Fibroblast of lung (primary cell): ENCODE data around the gene TARS2. TPM values are rescaled to one million over a fixed set of nuclear protein-coding genes. Genes with fewer than 3 reads are reported as not detected.

Source experiments
- DNase-seq, 2 donors: peaks; one replicate each; pipeline versions ENCODE4 v3.0.0 to v3.0.0-alpha.2; 2010; ENCODE audit warnings: low read depth in 2 of 2
- H2AFZ ChIP-seq: 2 replicates; pipeline ENCODE4 v1.5.1; 2012; ENCODE audit warnings: low read length, control low read depth, inconsistent platforms
- H3K27ac ChIP-seq: 2 replicates; pipeline ENCODE4 v1.5.1; 2011; ENCODE audit warnings: low read length, control low read depth; ENCODE audit not compliant: insufficient read depth
- H3K27me3 ChIP-seq: 2 replicates; pipeline ENCODE4 v1.5.1; 2011; ENCODE audit warnings: mild to moderate bottlenecking, low read length; ENCODE audit not compliant: control insufficient read depth, insufficient read depth
- H3K36me3 ChIP-seq: 2 replicates; pipeline ENCODE4 v1.5.1; 2011; ENCODE audit warnings: low read length; ENCODE audit not compliant: control insufficient read depth, insufficient read depth
- H3K4me1 ChIP-seq: 2 replicates; pipeline ENCODE4 v1.5.1; 2011; ENCODE audit warnings: low read length; ENCODE audit not compliant: control insufficient read depth, insufficient read depth; ENCODE audit errors: extremely low read depth
- H3K4me2 ChIP-seq: 2 replicates; pipeline ENCODE4 v1.5.1; 2011; ENCODE audit warnings: low read length, control low read depth; ENCODE audit not compliant: insufficient read depth; ENCODE audit errors: extremely low read depth
- H3K4me3 ChIP-seq, 4 experiments: fragments of 200-600 bp in 1 of 4; sonication (generic) in 1 of 4; replicated peaks in 1 of 4; 2 replicates each; pipeline ENCODE4 v1.5.1; 2011 to 2016; ENCODE audit warnings: low read length in 4 of 4, low read depth in 3 of 4, mild to moderate bottlenecking in 3 of 4, control low read depth in 2 of 4, inconsistent platforms in 1 of 4, mixed read lengths in 1 of 4; ENCODE audit not compliant: insufficient read depth in 1 of 4; ENCODE audit errors: control extremely low read depth in 1 of 4
- H3K79me2 ChIP-seq: 2 replicates; pipeline ENCODE4 v1.5.1; 2012; ENCODE audit warnings: mild to moderate bottlenecking, low read length, inconsistent platforms; ENCODE audit not compliant: control insufficient read depth, insufficient read depth
- H3K9ac ChIP-seq: 2 replicates; pipeline ENCODE4 v1.5.1; 2011; ENCODE audit warnings: mild to moderate bottlenecking, low read length, control low read depth; ENCODE audit not compliant: insufficient read depth
- H3K9me3 ChIP-seq: 2 replicates; pipeline ENCODE4 v1.5.1; 2012; ENCODE audit warnings: low read depth, low read length; ENCODE audit not compliant: control insufficient read depth, insufficient read depth
- H4K20me1 ChIP-seq: 2 replicates; pipeline ENCODE4 v1.5.1; 2011; ENCODE audit warnings: low read length; ENCODE audit not compliant: control insufficient read depth, insufficient read depth; ENCODE audit errors: extremely low read depth
- CTCF ChIP-seq, 2 donors: IDR thresholded peaks in 1 of 2; conservative IDR thresholded peaks in 1 of 2; 1 replicate in 1 of 2; 2 replicates in 1 of 2; pipeline ENCODE4 v1.5.1; 2011 to 2012; ENCODE audit warnings: low read length in 2 of 2, control low read depth in 1 of 2, inconsistent platforms in 1 of 2, low read depth in 1 of 2, mild to moderate bottlenecking in 1 of 2
- EZH2 ChIP-seq: IDR thresholded peaks from 2 replicates; pipeline ENCODE4 v1.5.1; 2012; ENCODE audit warnings: low read length, control low read depth, mild to moderate bottlenecking; ENCODE audit errors: missing control alignments
- polyA plus RNA-seq, 2 donors: library from polyadenylated mRNA; depleted of rRNA in 1 of 2; stranded (reverse) in 1 of 2; unstranded in 1 of 2; fragments of >200 nt; gene quantifications; 2 replicates each; pipeline ENCODE4 v1.2.1, GENCODE V29; 2011 to 2012; ENCODE audit warnings: missing spikeins in 1 of 2
- total RNA-seq: library from RNA; depleted of rRNA; stranded (reverse); fragments of >200 nt; gene quantifications from 2 replicates; pipeline ENCODE4 v1.2.1, GENCODE V29; 2014

Gene TARS2
- total and polyA plus RNA-seq, 2 donors (not counting 1 experiment from before 2014, with no cell fraction given), result 7.4 to 17.3 TPM

GRCh38 chr1:150474869-150475268 is 12.3 kb upstream of the TARS2 start:
- Histone ChIP-seq H3K79me2 (no peaks in the 10 kb centered on the region), H3K4me3 (no peak overlapping the region), H4K20me1 (no peaks in the 10 kb centered on the region), H3K4me1 (peaks cover 4% of the 10 kb centered on the region), H3K36me3 (peaks cover 15% of the 10 kb centered on the region), H3K9ac (no peak overlapping the region), H3K27ac (no peak overlapping the region), H2AFZ (no peak overlapping the region), H3K9me3 (no peaks in the 10 kb centered on the region), H3K4me2 (no peak overlapping the region), H3K27me3 (no peaks in the 10 kb centered on the region)
- no peak for TF ChIP-seq EZH2
- TF ChIP-seq CTCF (conservative IDR thresholded peaks at IDR 0.05 in 1 of 2, IDR thresholded peaks at IDR 0.05 in 1 of 2; ENCODE audit: low read depth in 1 of 2, low read length in 2 of 2), result no peak
- no peak for DNase-seq

- DNase-seq, result no peak
- Histone ChIP-seq H3K4me2 (no peak overlapping the region), H2AFZ (no peak overlapping the region), H3K36me3 (peaks cover 5% of the 10 kb centered on the region), H3K27me3 (no peaks in the 10 kb centered on the region), H3K9ac (no peak overlapping the region), H4K20me1 (no peaks in the 10 kb centered on the region), H3K27ac (no peak overlapping the region), H3K4me1 (peaks cover 4% of the 10 kb centered on the region), H3K4me3 (no peak overlapping the region), H3K79me2 (no peaks in the 10 kb centered on the region), H3K9me3 (no peaks in the 10 kb centered on the region)
- TF ChIP-seq CTCF (conservative IDR thresholded peaks at IDR 0.05 in 1 of 2, IDR thresholded peaks at IDR 0.05 in 1 of 2; ENCODE audit: low read depth in 1 of 2, low read length in 2 of 2) (no peak), EZH2 (no peak)
Measured at GRCh38 chr1:150476754-150477153, 10.5 kb upstream of the TARS2 start.

- Histone ChIP-seq H3K27ac (peak overlapping the region; percentile 42), H3K4me1 (peaks cover 4% of the 10 kb centered on the region), H3K27me3 (no peaks in the 10 kb centered on the region), H3K79me2 (no peaks in the 10 kb centered on the region), H2AFZ (no peak overlapping the region), H4K20me1 (no peaks in the 10 kb centered on the region), H3K4me3 (no peak overlapping the region), H3K9me3 (no peaks in the 10 kb centered on the region), H3K9ac (no peak overlapping the region), H3K4me2 (no peak overlapping the region), H3K36me3 (no peaks in the 10 kb centered on the region)
- DNase-seq, result no peak
- TF ChIP-seq EZH2, result no peak
- no peak for TF ChIP-seq CTCF (conservative IDR thresholded peaks at IDR 0.05 in 1 of 2, IDR thresholded peaks at IDR 0.05 in 1 of 2; ENCODE audit: low read depth in 1 of 2, low read length in 2 of 2)
Measured at GRCh38 chr1:150477320-150477719, 9.9 kb upstream of the TARS2 start.
